Panc1 (cell line): ENCODE results near the gene KAZN. TPM values are rescaled to one million over a fixed set of nuclear protein-coding genes. Genes with fewer than 3 reads are reported as not detected.

Experiments
- ATAC-seq: fragments of 200-7000 bp; cut with Tn5 transposase; 2 replicates; pipeline ENCODE4 v1.9.1; 2020; ENCODE audit warnings: mild to moderate bottlenecking, moderate library complexity
- BruUV-seq: library from RNA; stranded (reverse); fragments of 400-500 nt; replicated peaks from 2 replicates; lab custom pipeline; 2021; lab: Mats Ljungman, UMichigan
- CTCF ChIA-PET: fragments of 300-600 bp; sonication (Branson Sonifier 250); formaldehyde crosslinking; loops from one replicate; lab custom pipeline; 2022; ENCODE audit warnings: antibody characterized with exemption; lab: Charles Lee
- POLR2A ChIA-PET: fragments of 300-600 bp; sonication (Branson Sonifier 250); formaldehyde crosslinking; loops from one replicate; lab custom pipeline; 2022; ENCODE audit warnings: antibody characterized with exemption; lab: Charles Lee
- DNase-seq: peaks from one replicate; pipeline ENCODE4 v3.0.0-alpha.2; 2010; ENCODE audit warnings: low read depth, low spot score
- H3K27ac ChIP-seq: 2 replicates; pipeline ENCODE4 v1.5.1; 2011; ENCODE audit warnings: mild to moderate bottlenecking, low read length, inconsistent platforms
- H3K27me3 ChIP-seq: fragments of 200-500 bp; sonication (Bioruptor generic); 2 replicates; pipeline ENCODE4 v1.6.0; 2014; ENCODE audit warnings: low read length, inconsistent platforms; ENCODE audit not compliant: control insufficient read depth, insufficient read depth
- H3K36me3 ChIP-seq: fragments of 200-500 bp; sonication (Bioruptor generic); 2 replicates; pipeline ENCODE4 v1.5.1; 2014; ENCODE audit warnings: inconsistent platforms, mild to moderate bottlenecking, low read length, moderate library complexity; ENCODE audit not compliant: control insufficient read depth, insufficient read depth
- H3K4me1 ChIP-seq: 2 replicates; pipeline ENCODE4 v1.5.1; 2011; ENCODE audit warnings: inconsistent platforms, mild to moderate bottlenecking, low read length, moderate library complexity; ENCODE audit not compliant: control insufficient read depth, insufficient read depth
- H3K4me3 ChIP-seq, 2 experiments: 2 replicates each; pipeline ENCODE4 v1.5.1; 2011 to 2012; ENCODE audit warnings: low read depth in 2 of 2, low read length in 2 of 2, mild to moderate bottlenecking in 2 of 2, inconsistent platforms in 1 of 2, moderate library complexity in 1 of 2
- H3K9me3 ChIP-seq: fragments of 200-500 bp; sonication (Bioruptor generic); 2 replicates; pipeline ENCODE4 v1.5.1; 2014; ENCODE audit warnings: low read depth, mild to moderate bottlenecking, inconsistent platforms, low read length, moderate library complexity; ENCODE audit not compliant: control insufficient read depth, insufficient read depth
- POLR2AphosphoS5 ChIP-seq: IDR thresholded peaks from 2 replicates; pipeline ENCODE4 v1.6.1; 2012; ENCODE audit warnings: mild to moderate bottlenecking, low read depth, low read length, moderate library complexity
- SIN3A ChIP-seq: IDR thresholded peaks from 2 replicates; pipeline ENCODE4 v1.6.1; 2012; ENCODE audit warnings: low read depth, mild to moderate bottlenecking, low read length, moderate library complexity, borderline replicate concordance; ENCODE audit not compliant: insufficient read depth
- TCF7L2 ChIP-seq: IDR thresholded peaks from 2 replicates; pipeline ENCODE4 v1.6.1; 2011; ENCODE audit warnings: mild to moderate bottlenecking, low read depth, low read length, inconsistent platforms
- in situ Hi-C: cut with HindIII; loops from 2 replicates; pipeline ENCODE4 v1.10.0; 2016; ENCODE audit warnings: low sequenced_read_pairs, low pct_unique_long_range_greater_than_20kb
- intact Hi-C: fragments of 100-400 bp; cut with micrococcal nuclease; formaldehyde crosslinking; loops from one replicate; pipeline ENCODE4 v1.10.0; 2022; ENCODE audit not compliant: unreplicated experiment
- total RNA-seq: library from RNA; stranded (reverse); gene quantifications from one replicate; pipeline ENCODE4 v1.2.1, GENCODE V29; 2021; ENCODE audit not compliant: unreplicated experiment
- TF ChIP-seq, protein P1 (sequence below), 2 experiments: IDR thresholded peaks; 2 replicates each; pipeline ENCODE4 v1.6.1; 2011 to 2012; ENCODE audit warnings: low read depth in 2 of 2, control low read depth in 1 of 2, low read length in 1 of 2, mild to moderate bottlenecking in 1 of 2, moderate library complexity in 1 of 2; ENCODE audit not compliant: insufficient read depth in 1 of 2
- TF ChIP-seq, protein P2 (sequence below): fragments of 450-650 bp; IDR thresholded peaks from 2 replicates; pipeline ENCODE4 v1.5.1; 2017; ENCODE audit warnings: mild to moderate bottlenecking

Gene KAZN
- total RNA-seq, 1 experiment from 2014 or later = 6.6 TPM

DNA sequence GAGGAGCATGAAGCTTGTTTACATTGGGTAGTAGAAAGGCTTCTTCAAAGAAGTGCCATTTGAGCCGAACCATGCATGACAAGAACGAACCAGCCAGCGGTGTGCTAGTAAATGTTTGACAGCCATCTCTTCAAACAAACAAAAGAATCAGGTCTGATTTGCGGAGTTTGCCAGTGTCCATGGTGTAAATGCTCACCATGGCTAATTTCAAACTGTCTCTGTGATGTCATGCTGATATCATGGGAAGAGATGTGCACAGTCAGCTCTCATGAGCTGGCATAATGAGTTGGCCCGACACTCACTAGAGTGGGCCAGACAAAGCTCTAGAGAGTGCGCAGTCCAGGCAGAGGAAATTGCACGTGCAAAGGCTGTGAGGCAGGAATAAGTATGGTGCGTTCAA is 101.1 kb downstream of the KAZN start:
- DNase-seq (no peak), ATAC-seq (no peak)
- Histone ChIP-seq H3K4me3 (no peak overlapping the region), H3K9me3 (no peaks in the 10 kb centered on the region), H3K4me1 (no peaks in the 10 kb centered on the region), H3K36me3 (no peaks in the 10 kb centered on the region; the same call in 1 of the 2 replicates), H3K27ac (no peak overlapping the region), H3K27me3 (peaks cover 8% of the 10 kb centered on the region)
- intact Hi-C loops = no loop called here
- in situ Hi-C loops = no loop called here
- CTCF ChIA-PET = no interaction called here
- POLR2A ChIA-PET = interaction anchor here (0.6 kb wide), 1 partner anchor 44 kb away, joined by 3 read pairs; no protein-coding TSS in a partner anchor
- TF ChIP-seq SIN3A = no peak
- TF ChIP-seq POLR2AphosphoS5 = no peak
- TF ChIP-seq, protein P1, sequence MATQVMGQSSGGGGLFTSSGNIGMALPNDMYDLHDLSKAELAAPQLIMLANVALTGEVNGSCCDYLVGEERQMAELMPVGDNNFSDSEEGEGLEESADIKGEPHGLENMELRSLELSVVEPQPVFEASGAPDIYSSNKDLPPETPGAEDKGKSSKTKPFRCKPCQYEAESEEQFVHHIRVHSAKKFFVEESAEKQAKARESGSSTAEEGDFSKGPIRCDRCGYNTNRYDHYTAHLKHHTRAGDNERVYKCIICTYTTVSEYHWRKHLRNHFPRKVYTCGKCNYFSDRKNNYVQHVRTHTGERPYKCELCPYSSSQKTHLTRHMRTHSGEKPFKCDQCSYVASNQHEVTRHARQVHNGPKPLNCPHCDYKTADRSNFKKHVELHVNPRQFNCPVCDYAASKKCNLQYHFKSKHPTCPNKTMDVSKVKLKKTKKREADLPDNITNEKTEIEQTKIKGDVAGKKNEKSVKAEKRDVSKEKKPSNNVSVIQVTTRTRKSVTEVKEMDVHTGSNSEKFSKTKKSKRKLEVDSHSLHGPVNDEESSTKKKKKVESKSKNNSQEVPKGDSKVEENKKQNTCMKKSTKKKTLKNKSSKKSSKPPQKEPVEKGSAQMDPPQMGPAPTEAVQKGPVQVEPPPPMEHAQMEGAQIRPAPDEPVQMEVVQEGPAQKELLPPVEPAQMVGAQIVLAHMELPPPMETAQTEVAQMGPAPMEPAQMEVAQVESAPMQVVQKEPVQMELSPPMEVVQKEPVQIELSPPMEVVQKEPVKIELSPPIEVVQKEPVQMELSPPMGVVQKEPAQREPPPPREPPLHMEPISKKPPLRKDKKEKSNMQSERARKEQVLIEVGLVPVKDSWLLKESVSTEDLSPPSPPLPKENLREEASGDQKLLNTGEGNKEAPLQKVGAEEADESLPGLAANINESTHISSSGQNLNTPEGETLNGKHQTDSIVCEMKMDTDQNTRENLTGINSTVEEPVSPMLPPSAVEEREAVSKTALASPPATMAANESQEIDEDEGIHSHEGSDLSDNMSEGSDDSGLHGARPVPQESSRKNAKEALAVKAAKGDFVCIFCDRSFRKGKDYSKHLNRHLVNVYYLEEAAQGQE (IDR thresholded peaks at IDR 0.05; ENCODE audit: insufficient read depth in 1 of 2, low read depth in 2 of 2, low read length in 1 of 2) = no peak
- no peak for TF ChIP-seq TCF7L2
- TF ChIP-seq, protein P2, sequence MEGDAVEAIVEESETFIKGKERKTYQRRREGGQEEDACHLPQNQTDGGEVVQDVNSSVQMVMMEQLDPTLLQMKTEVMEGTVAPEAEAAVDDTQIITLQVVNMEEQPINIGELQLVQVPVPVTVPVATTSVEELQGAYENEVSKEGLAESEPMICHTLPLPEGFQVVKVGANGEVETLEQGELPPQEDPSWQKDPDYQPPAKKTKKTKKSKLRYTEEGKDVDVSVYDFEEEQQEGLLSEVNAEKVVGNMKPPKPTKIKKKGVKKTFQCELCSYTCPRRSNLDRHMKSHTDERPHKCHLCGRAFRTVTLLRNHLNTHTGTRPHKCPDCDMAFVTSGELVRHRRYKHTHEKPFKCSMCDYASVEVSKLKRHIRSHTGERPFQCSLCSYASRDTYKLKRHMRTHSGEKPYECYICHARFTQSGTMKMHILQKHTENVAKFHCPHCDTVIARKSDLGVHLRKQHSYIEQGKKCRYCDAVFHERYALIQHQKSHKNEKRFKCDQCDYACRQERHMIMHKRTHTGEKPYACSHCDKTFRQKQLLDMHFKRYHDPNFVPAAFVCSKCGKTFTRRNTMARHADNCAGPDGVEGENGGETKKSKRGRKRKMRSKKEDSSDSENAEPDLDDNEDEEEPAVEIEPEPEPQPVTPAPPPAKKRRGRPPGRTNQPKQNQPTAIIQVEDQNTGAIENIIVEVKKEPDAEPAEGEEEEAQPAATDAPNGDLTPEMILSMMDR = no peak
- BruUV-seq = no TSS peak

DNA sequence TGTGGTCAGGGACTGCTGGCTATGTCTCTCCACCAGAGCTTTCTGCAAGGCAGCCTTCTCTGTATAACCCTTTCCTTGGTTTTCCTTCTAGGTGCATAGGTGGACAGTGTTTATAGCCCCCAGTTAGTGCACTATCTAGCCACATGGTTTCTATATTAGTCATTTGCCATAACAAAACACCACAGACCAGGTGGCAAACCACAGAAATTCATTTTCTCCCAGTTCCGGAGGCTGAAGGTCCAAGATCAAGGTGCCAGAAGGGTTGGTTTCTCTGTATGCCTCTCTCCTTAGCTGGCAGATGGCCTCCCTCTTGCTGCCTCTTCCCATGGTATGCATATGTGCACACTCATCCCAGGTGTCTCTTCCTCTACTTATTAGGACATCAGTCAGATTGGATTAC is 106.4 kb downstream of the KAZN start:
- in situ Hi-C loops (no loop called here), intact Hi-C loops (no loop called here)
- POLR2A ChIA-PET = no interaction called here
- no peak for DNase-seq
- no peaks in the 10 kb centered on the region for H3K4me1 ChIP-seq
- TF ChIP-seq, protein P1 (IDR thresholded peaks at IDR 0.05; ENCODE audit: insufficient read depth in 1 of 2, low read depth in 2 of 2, low read length in 1 of 2) = no peak
- no peak for TF ChIP-seq TCF7L2
- TF ChIP-seq, protein P2 = no peak
- TF ChIP-seq POLR2AphosphoS5 = no peak
- no peak for TF ChIP-seq SIN3A
- H3K27me3 ChIP-seq = no peaks in the 10 kb centered on the region; the same call in 1 of the 2 replicates
- H3K9me3 ChIP-seq = no peaks in the 10 kb centered on the region
- CTCF ChIA-PET = no interaction called here
- no peak overlapping the region for H3K27ac ChIP-seq
- no peak for ATAC-seq
- no peak overlapping the region for H3K4me3 ChIP-seq
- H3K36me3 ChIP-seq = no peaks in the 10 kb centered on the region
- BruUV-seq = no TSS peak
